ENCODE data around the gene ZNF100.
"Not testable (repeated sequence)": the region's sequence is repeated elsewhere in the genome, so short reads cannot be mapped to it uniquely, and the experiment has no call there.

Gene ZNF100

DNA sequence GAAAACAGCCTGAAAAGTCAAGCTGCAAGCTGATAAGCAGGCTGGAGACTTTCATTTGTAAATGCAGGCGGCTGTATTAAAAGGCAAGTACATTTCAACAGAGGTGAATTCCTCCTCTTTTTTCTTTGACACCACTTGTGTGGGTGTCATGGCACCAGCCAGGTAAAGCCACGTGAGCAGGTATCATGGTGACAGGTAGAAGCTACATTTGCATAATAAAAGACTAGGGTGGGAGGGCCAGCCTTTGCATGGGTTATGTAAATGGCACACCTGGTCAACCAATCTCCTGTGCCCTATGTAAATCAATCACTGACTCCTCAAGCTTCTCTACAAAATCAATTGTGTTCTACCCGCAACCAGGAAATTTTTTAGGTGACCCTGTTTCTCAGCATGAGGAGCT, 68.2 kb downstream of the ZNF100 start:
- DNase-seq = no peak

- no peak for DNase-seq
Observed at GRCh38 chr19:21698215-21698614, 69.2 kb downstream of the ZNF100 start.

DNA sequence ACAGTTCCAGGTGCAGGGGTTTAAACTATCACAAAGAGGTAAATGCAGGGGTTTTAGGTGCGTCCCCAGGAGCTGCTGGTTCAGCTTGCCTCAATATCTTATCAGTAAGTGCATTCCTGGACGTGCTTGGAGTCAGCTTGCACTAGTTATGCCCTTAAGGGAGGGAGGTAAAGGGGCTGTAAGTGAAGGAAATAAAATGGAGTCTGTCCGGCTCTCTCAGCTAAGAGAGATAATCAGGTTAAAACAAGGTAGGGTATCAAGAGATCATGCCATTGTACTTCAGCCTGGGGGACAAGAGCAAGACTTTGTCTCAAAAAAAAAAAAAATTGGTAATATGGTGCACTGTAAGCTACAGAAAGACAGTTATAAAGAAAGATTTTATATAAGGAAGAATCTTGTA, 69.7 kb downstream of the ZNF100 start:
- DNase-seq = no peak

DNA sequence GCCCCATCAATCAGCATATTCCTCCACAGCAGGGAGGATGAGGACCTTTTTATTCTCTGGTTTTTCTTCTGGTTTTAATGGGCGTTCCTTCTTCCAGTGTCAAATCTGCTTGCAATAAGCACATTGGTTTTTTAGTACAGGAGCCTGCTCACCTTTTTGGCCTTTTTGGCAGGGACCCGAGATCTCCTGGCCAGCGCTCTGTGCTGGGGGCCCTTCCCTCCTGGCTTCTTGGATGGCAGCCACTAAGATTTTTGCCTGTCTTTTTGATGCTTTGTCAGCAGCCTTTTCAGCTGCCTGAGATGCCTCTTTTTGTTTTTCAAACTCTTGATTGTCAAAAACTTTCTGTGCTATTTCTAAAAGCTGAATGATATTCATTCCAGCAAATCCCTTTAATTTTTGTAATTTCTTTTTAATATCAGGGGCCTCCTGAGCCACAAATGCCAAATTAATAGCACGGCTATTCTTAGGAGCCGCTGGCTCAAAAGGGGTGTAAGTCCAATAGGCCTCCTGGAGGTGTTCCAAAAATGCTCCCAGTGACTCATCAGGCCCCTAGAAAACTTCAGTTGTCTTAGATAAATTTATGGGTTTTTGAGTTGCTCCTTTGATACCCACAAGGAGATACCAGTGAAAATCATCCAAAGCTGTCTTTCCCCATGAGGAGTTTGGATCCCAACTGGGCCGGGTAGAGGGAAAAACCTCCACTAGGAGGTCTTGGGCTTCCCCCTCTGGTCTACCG, 73.0 kb downstream of the ZNF100 start:
- DNase-seq = no peak

- DNase-seq = no peak
Observed at GRCh38 chr19:21693399-21693798, 74.0 kb downstream of the ZNF100 start.

DNA sequence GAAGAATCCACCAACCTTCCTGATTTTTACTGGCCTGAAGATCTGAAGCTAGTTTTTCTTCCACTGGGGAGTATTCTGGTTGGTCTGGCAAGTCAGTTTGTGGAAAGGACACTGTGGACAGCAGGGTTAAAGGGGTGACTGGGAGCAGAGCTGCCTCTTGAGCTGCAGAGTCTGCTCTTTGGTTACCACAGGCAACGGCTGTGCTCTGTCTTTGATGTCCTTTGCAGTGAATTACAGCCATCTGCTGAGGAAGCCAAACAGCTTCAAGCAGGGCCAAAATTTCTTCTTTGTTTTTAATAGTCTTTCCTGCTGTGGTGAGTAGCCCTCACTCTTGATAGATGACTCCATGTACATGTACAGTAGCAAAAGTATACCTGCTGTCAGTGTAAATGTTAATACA, 75.7 kb downstream of the ZNF100 start:
- DNase-seq = no peak

DNA sequence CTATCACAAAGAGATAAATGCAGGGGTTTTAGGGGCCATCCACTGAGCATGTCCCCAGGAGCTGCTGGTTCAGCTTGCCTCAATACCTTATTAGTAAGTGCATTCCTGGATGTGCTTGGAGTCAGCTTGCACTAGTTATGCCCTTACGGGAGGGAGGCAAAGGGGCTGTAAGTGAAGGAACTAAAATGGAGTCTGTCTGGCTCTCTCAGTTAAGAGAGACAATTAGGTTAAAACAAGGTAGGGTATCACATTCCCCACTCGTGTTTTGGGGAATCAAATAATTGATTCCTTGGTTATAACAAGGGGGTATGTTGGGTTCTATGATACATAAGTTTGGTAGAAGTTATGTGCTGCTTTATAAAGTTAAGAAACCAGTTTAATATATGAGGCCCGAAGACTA, 78.9 kb downstream of the ZNF100 start:
- no peak for DNase-seq

DNA sequence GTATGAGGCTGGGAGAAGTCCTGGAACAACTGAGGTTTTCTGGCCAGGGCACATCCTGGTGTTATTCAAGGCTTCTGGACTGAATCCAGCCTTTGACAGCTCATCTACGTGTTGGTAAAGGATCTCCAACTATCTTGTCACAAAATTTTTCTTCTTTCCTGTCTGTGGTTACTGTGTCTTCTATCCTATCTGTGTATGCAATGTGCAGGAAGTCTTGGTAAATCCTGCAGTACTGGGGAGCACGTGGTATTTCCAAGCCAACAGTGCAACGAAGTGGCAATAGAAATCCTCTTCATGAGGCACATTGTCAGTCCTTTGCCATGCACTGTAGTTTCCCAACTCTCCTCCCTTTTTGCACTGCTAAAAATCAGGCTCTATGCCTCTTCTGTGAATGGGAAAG, 86.7 kb downstream of the ZNF100 start:
- DNase-seq = no peak

GRCh38 chr19:21680026-21680425, 87.4 kb downstream of the ZNF100 start:
- no peak for DNase-seq

- no peak for DNase-seq
Observed at GRCh38 chr19:21677696-21678418, 89.5 kb downstream of the ZNF100 start.

DNA sequence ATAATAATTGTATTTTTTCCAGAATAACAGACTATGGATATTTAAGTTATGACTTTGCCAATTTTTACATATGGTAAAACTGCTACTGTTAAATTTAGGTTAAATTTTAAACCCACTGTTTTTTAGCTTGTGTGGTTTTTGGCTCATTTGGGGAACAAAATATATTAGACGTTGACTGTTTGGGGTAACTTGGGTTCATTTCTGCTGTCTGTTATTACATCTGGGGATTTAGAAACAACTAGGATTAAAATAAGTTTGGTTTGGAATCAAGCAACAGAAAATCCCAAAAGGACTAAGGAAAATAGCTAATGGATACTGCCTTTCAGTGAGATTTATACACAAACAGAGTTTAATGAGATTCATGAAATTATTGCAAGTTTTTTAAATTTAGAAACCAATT, 92.9 kb downstream of the ZNF100 start:
- no peak for DNase-seq

DNA sequence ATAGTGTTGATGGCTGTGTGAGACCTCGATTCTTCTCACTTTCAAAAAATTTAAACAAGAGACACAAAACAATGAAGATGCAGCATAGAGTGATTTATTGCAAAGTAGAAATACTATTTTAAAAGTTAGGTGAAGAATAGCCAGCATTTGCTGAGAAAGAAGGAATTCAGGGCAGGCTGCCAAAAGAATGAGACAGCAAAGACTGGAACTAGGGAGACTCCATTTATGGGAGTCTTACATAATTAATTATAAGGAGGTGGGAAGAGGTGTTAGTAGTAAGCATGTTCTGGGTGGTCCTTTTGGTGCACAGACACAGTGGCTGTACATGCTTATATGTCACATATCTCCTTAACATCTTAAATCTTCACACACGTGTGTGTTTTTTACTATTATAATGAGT, 93.9 kb downstream of the ZNF100 start:
- not testable (repeated sequence) for DNase-seq
